DOHH2 (cell line): ENCODE results near the gene ZNF593.

ENCODE experiments used
- H3F3A ChIP-seq: fragments of 200-600 bp; sonication (generic), shearing (Covaris generic); 2 replicates; pipeline ENCODE4 v1.6.0; 2016; ENCODE audit warnings: antibody characterized with exemption, mild to moderate bottlenecking; ENCODE audit not compliant: control insufficient read depth, insufficient read depth
- H3K27ac ChIP-seq: fragments of 200-600 bp; sonication (generic); 2 replicates; pipeline ENCODE4 v1.5.1; 2014; ENCODE audit warnings: low read depth, mild to moderate bottlenecking, low read length, moderate library complexity
- H3K27me3 ChIP-seq: fragments of 200-600 bp; sonication (generic); 2 replicates; pipeline ENCODE4 v1.6.1; 2014; ENCODE audit warnings: mild to moderate bottlenecking, low read length, mixed read lengths; ENCODE audit not compliant: control insufficient read depth
- H3K36me3 ChIP-seq: fragments of 200-600 bp; sonication (generic); 2 replicates; pipeline ENCODE4 v1.6.1; 2014; ENCODE audit warnings: mild to moderate bottlenecking, low read length, moderate library complexity, mixed read lengths; ENCODE audit not compliant: control insufficient read depth
- H3K4me1 ChIP-seq: fragments of 200-600 bp; sonication (generic); 2 replicates; pipeline ENCODE4 v1.6.1; 2014; ENCODE audit warnings: mild to moderate bottlenecking, low read length, mixed read lengths; ENCODE audit not compliant: control insufficient read depth
- H3K4me2 ChIP-seq: fragments of 200-600 bp; sonication (generic); 2 replicates; pipeline ENCODE4 v1.6.0; 2014; ENCODE audit warnings: mild to moderate bottlenecking, low read length, moderate library complexity
- H3K4me3 ChIP-seq: fragments of 200-600 bp; sonication (generic); 2 replicates; pipeline ENCODE4 v1.5.1; 2014; ENCODE audit warnings: mild to moderate bottlenecking, low read length, mixed read lengths
- H3K79me2 ChIP-seq: fragments of 200-600 bp; sonication (generic); 2 replicates; pipeline ENCODE4 v1.6.1; 2014; ENCODE audit warnings: mild to moderate bottlenecking, low read length, mixed read lengths; ENCODE audit not compliant: control insufficient read depth
- H3K9me2 ChIP-seq: fragments of 200-600 bp; sonication (generic); replicated peaks from 2 replicates; pipeline ENCODE4 v1.6.1; 2014; ENCODE audit warnings: mild to moderate bottlenecking, low read length, mixed read lengths; ENCODE audit not compliant: control insufficient read depth
- H3K9me3 ChIP-seq: fragments of 200-600 bp; sonication (generic); 2 replicates; pipeline ENCODE4 v1.6.1; 2014; ENCODE audit warnings: antibody characterized with exemption, low read length, mixed read lengths; ENCODE audit not compliant: control insufficient read depth, insufficient read depth
- H4K20me1 ChIP-seq: fragments of 200-600 bp; sonication (generic); 2 replicates; pipeline ENCODE4 v1.6.0; 2014; ENCODE audit warnings: low read depth, mild to moderate bottlenecking, antibody characterized with exemption, low read length, moderate library complexity; ENCODE audit not compliant: control insufficient read depth, insufficient read depth
- EZH2phosphoT487 ChIP-seq: fragments of 200-600 bp; sonication (generic); IDR thresholded peaks from 2 replicates; pipeline ENCODE4 v1.6.1; 2017; ENCODE audit warnings: borderline replicate concordance, mild to moderate bottlenecking, antibody characterized with exemption, low read length, moderate library complexity, mixed read lengths
- TF ChIP-seq, protein P1 (sequence below): fragments of 200-600 bp; sonication (generic); IDR thresholded peaks from one replicate; pipeline ENCODE4 v1.5.1; 2014; ENCODE audit warnings: antibody characterized with exemption, mild to moderate bottlenecking, low read depth, low read length; ENCODE audit not compliant: poor library complexity, severe bottlenecking

The ZNF593 gene

DNA sequence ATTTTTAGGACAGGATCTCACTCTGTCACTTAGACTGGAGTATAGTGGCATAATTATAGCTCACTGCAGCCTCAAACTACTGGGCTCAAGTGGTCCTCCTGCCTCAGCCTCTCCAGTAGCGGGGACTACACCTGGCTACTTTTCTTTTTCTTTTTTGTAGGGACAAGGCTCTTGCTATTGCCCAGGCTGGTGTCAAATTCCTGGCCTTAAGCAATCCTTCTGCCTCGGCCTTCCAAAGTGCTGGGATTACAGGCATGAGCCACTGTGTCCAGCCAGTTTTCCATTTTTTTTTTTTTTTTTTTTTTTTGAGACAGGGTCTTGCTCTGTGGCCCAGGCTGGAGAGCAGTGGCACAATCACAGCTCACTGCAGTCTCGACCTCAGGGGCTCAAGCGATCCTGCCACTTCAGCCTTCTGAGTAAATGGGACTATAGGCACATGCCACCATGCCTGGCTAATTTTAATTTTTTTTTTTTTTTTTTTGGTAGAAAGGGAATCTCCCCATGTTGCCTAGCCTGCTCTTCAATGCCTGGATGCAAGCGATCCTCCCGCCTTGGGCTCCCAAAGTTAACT is 43.7 kb downstream of the ZNF593 start:
- Histone ChIP-seq H3F3A (no peaks in the 10 kb centered on the region), H3K27ac (no peak overlapping the region), H3K36me3 (no peaks in the 10 kb centered on the region), H3K9me3 (no peaks in the 10 kb centered on the region), H3K4me3 (no peak overlapping the region), H3K4me2 (no peak overlapping the region), H3K27me3 (peaks cover 17% of the 10 kb centered on the region), H3K79me2 (no peaks in the 10 kb centered on the region), H3K9me2 (no peaks in the 10 kb centered on the region), H3K4me1 (no peaks in the 10 kb centered on the region), H4K20me1 (no peaks in the 10 kb centered on the region)
- TF ChIP-seq, protein P1, sequence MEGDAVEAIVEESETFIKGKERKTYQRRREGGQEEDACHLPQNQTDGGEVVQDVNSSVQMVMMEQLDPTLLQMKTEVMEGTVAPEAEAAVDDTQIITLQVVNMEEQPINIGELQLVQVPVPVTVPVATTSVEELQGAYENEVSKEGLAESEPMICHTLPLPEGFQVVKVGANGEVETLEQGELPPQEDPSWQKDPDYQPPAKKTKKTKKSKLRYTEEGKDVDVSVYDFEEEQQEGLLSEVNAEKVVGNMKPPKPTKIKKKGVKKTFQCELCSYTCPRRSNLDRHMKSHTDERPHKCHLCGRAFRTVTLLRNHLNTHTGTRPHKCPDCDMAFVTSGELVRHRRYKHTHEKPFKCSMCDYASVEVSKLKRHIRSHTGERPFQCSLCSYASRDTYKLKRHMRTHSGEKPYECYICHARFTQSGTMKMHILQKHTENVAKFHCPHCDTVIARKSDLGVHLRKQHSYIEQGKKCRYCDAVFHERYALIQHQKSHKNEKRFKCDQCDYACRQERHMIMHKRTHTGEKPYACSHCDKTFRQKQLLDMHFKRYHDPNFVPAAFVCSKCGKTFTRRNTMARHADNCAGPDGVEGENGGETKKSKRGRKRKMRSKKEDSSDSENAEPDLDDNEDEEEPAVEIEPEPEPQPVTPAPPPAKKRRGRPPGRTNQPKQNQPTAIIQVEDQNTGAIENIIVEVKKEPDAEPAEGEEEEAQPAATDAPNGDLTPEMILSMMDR = no peak
- no peak for TF ChIP-seq EZH2phosphoT487

DNA sequence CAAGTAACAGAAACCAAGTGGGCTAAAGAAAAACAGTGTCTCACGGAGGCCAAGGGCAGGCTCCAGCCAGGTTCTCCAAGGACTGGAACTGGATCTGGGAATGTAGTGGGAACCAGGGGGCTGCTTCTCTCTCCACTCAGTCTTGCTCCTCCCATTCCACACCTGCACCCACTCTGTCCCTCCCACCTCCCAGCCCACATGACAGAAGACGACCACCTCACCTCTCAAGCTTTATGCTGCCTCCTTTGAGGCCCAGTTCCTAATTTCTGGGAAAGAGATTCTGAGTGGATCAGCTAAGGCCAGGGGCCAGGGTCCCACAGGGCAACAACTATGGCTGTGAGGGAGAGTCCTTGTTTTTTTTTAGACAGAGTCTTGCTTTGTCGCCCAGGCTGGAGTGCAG is 45.5 kb downstream of the ZNF593 start:
- no peak overlapping the region for H3K4me2 ChIP-seq
- no peaks in the 10 kb centered on the region for H3K9me3 ChIP-seq
- H4K20me1 ChIP-seq = no peaks in the 10 kb centered on the region
- no peaks in the 10 kb centered on the region for H3K36me3 ChIP-seq
- no peaks in the 10 kb centered on the region for H3K4me1 ChIP-seq
- H3F3A ChIP-seq = no peaks in the 10 kb centered on the region
- no peaks in the 10 kb centered on the region for H3K9me2 ChIP-seq
- H3K27me3 ChIP-seq = peaks cover 12% of the 10 kb centered on the region
- no peaks in the 10 kb centered on the region for H3K79me2 ChIP-seq
- TF ChIP-seq, protein P1 = no peak
- TF ChIP-seq EZH2phosphoT487 = no peak
- H3K4me3 ChIP-seq = no peak overlapping the region
- no peak overlapping the region for H3K27ac ChIP-seq

DNA sequence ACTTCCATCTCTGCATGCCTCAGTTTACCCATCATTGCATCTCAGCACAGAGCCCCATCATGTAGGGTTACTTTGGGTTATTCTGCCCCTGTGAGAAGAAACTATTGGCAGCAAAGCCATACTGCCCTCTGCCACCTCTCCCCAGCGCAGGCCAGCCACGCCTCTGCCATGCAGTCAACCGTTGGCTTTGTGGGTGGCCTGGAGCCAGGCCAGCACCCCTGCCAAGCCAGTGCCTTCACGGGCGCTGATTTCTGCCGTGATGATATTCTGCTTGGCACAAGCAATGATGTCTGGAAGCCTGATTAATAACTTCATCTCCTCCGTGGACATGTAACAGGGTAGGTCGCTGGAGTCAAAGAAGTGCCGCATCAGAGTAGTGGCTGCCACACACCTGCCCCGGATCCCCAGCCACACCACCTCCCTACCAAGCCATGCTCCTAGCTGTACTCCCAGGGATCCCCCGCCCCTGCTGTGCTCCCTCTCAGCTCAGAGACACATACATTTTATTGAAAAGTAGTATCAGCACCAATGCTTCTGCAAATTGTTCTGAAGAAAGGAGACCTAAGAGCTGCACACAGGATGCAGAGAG is 49.3 kb downstream of the ZNF593 start:
- H4K20me1 ChIP-seq = no peaks in the 10 kb centered on the region
- H3K4me2 ChIP-seq = no peak overlapping the region
- no peaks in the 10 kb centered on the region for H3K9me3 ChIP-seq
- peaks cover 21% of the 10 kb centered on the region for H3K27me3 ChIP-seq
- H3K9me2 ChIP-seq = no peaks in the 10 kb centered on the region
- no peaks in the 10 kb centered on the region for H3K79me2 ChIP-seq
- no peak overlapping the region for H3K4me3 ChIP-seq
- no peaks in the 10 kb centered on the region for H3F3A ChIP-seq
- no peak overlapping the region for H3K27ac ChIP-seq
- H3K4me1 ChIP-seq = no peaks in the 10 kb centered on the region
- H3K36me3 ChIP-seq = no peaks in the 10 kb centered on the region
- TF ChIP-seq, protein P1 = no peak
- TF ChIP-seq EZH2phosphoT487 = no peak
